IPS DF 4.7 (cell line): ENCODE measurements around the gene RABL6.
"Not testable (repeated sequence)": the region's sequence is repeated elsewhere in the genome, so short reads cannot be mapped to it uniquely, and the experiment has no call there.

Source experiments
- DNase-seq: peaks from one replicate; pipeline ENCODE4 v3.0.0-alpha.2; 2013; ENCODE audit warnings: low spot score; ENCODE audit errors: extremely low read depth

Gene RABL6, protein sequence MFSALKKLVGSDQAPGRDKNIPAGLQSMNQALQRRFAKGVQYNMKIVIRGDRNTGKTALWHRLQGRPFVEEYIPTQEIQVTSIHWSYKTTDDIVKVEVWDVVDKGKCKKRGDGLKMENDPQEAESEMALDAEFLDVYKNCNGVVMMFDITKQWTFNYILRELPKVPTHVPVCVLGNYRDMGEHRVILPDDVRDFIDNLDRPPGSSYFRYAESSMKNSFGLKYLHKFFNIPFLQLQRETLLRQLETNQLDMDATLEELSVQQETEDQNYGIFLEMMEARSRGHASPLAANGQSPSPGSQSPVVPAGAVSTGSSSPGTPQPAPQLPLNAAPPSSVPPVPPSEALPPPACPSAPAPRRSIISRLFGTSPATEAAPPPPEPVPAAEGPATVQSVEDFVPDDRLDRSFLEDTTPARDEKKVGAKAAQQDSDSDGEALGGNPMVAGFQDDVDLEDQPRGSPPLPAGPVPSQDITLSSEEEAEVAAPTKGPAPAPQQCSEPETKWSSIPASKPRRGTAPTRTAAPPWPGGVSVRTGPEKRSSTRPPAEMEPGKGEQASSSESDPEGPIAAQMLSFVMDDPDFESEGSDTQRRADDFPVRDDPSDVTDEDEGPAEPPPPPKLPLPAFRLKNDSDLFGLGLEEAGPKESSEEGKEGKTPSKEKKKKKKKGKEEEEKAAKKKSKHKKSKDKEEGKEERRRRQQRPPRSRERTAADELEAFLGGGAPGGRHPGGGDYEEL

DNA sequence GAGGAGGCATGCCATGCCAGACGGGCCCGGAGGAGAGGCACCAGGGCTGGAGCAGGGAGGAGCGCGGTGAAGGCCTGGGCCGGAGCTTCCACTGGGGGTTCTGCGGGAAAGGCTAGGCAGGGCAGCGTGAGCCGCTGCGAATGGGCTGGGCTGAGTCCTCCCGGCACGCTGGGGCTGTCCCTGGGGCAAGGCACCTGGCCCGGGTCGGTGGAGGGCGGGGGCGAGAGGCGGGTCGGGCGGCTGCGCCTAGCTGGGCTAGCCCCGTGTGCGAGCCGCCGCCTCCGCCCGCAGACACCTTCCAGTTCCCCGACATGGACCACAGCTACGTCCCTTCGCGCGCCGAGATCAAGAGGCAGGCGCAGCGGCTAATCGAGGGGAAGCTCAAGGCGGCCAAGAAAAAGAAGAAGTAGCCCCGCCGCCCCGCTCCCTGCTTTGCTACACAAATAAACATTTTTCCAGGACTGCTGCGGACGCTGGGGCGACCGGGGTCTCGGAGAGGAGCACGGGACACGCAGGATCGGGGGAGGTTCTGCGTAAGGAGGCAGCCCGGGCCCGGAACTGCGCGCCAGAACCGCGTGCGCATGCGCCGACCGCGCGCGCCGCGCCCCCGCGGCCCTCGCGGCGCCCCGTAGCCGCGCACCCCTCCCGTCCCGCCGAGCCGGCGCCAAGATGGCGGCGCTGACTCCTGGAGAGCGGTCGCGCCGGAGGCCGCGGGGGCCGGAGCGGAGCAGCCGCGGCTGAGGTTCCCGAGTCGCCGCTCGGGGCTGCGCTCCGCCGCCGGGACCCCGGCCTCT, at the start of gene RABL6:
TSS of gene RABL6 (plus strand) at position 668 of the 794 bp plus-strand sequence. CDS start 249 bp downstream, outside the sequence.
- no peak for DNase-seq

DNA sequence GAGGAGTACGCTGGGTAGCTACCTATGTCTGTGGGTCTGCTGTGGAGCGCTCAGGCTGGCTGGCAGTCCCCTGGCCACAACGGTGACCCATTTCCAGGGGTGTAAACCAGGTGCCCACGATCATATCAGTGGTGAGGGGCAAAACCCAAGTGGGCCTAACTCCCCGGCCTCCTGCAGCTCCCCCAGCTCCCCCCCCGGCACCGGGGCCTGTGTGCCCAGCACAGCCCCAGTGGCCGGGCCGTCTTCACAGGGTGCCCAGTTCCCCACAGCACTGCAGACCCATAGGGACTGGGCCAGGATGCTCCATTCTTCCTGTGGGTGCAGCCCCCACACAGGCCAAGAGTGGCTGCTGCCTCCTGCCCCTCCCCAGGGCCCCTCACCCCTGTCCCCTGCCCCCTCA, 48.7 kb upstream of the RABL6 start:
- no peak for DNase-seq

DNA sequence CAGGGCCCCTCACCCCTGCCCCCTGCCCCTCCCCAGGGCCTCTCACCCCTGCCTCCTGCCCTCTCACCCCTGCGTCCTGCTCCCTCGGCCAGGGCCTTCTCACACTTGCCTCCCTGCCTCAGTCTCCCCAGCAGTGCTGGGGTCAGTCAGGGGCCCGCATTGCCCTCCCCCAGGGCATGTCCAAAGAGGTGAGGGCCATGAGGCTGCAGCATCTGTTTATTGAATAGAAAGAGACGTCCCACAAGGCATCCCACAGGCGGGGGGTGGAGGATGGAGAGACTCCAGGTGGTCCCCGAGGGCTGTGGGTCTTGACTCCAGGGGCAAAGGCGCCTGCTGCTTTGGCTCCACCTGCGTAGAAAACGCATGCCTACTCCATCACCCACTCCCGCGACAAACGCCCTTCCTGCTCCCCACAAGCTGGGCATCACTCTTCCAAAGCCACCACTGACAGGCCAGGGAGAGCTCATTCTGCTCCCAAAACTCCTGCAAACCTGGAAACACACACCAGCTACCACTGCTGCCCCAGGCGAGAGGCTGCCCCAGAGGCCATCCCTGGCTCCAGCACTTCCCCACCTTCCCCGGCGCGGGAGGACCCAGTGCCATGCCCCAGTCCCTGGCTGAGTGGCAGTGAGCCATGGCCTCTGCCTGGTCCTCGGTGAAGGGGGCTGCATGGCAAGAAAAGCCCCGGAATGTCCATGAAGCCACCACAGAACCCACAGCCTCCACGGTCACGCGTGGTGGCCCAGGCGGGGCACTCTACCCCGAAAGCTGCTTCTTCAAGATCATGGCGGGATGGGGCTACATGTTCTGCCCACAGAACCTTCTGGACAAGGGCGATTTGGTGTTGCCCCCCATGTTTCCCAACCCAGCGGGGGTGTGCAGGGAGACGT, 48.1 kb upstream of the RABL6 start:
- no peak for DNase-seq

DNA sequence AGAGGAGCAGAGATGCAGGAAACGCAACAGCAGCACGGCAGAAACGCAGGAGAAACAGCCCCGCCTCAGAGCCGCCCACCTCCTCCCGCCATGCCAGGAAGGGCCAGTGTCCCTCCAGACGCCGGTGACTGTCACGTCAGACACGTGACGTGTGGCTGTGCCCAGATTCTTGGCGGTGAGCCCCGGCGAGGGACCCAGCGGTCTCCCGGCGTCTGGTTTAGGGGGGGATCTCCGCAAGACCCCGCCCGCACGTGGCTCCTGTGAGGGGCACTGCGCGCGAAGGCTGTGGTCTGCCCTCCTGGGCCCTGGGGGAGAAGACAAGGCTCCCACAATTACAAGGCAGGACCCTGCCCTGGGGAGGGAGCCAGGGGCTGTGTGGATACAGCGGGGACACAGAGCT, 47.3 kb upstream of the RABL6 start:
- no peak for DNase-seq

DNA sequence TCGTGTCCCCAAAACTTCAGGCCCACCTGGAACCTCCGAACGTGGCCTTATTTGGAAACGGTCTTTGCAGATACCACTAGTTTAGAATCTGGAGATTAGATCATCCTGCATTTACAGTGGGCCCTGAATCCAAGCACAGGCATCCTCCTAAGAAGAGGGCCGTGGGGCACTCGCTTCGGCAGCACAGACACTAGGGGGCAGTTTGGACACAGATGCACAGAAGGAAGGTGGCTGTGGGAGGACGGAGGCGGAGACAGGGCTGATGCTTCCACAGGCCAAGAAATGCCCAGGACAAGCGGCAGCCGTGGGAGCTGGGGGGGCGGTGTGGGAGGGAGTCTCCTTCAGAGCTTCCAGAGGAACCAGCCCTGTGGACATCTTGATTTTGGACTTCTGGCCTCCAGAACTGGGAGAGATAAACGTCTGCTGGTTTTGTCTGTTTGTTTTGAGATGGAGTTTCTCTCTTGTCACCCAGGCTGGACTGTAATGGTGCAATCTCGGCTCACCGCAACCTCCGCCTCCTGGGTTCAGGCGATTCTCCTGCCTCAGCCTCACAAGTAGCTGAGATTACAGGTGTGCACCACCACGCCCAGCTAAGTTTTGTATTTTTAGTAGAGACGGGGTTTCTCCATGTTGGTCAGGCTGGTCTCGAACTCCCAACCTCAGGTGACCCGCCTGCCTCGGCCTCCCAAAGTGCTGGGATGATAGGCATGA, 46.8 kb upstream of the RABL6 start:
- DNase-seq = not testable (repeated sequence)

DNA sequence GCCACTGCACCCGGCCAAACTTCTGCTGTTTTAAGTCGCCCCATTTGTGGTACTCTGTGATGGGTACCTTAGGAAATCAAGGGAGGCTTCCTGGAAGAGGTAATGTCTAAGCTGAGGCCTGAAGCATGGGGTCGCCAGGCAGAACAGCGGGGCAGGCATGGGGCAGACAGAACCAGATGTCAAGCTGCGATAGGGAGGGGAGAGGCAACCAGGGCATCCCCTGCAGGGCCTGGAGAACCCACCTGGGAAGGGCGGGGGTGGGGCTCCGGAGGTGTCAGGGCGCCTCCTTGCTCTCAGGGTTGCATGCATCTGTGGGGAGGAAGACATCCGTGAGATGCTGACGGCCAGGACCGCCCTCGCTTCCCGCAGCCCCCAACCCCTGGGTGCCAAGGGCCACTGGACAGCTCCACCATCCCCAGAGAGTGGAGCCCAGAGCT, 46.2 kb upstream of the RABL6 start:
- DNase-seq = no peak

DNA sequence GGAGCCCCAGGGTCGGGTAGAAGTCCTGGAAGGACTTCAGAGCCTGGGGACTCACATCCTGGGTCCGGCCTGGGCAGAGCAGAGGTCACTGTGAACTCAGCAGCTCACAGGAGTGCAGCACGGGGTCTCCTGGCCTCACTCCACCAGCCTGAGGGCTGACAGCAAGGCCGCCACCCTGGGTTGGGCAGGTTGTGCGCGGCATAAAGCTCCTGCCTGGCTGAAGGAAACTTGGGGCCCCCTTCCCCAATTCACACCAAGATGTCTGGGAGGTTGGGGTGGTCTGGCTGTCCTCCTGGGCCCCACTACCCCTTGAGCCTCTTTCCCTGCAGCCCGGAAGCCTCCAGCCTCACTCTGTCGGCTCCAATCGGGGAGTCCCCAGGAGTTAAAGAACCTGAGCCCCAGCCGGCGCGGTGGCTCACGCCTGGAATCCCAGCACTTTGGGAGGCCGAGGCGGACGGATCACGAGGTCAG, 45.5 kb upstream of the RABL6 start:
- no peak for DNase-seq

DNA sequence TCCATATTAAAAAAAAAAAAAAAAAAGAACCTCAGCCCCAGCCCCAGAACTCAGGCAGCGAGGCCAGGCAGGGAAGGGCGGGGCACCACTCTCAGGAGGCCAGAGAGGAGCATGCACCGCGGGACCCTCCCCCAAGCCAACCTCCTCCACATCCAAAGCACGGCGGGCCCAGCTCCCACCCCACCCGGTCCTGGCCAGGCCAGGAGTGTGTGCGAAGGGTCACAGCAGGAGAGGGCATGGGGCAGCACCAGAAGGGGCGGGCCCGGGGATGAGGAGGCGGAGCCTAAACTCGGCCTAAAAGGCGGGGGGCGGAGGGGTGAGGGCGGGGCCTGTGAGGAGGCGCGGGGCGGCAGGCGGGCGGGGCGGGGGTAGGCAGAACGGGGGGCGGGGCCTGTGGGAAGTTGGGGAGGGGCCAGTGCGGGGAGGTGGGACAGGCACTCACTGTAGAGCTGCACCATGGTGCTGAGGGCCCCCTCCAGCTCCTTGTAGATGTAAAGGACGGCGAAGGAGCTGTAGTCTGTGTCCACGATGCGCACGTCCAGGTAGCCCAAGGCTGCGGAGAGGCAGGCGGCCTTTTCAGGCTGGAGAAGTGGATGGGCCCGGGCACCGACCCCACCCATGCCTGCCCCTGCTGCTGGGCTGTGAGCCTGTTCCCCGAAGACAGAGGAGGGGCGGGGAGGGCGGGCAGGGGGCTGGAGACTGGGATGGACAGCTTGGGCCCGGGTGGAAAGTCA, 44.7 kb upstream of the RABL6 start:
- DNase-seq = no peak

DNA sequence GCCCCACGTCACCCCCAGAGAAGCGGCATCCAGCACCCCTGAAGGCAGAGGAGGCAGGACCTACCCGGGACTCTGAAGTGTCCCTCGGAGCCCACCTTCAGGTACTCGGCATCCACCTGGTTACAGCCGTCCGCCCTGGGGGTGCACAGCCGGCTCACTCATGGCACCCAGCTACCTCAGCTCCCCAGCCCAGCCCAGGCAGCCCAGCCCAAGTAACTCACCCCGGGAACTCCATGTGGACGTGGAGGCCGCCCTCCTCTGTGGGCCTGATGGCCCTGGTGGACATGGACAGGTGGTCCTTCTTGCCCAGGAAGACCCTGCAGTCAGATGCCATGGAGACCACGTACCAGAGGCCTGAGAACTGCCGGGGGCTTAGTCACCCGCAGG, 44.1 kb upstream of the RABL6 start:
- DNase-seq = no peak

DNA sequence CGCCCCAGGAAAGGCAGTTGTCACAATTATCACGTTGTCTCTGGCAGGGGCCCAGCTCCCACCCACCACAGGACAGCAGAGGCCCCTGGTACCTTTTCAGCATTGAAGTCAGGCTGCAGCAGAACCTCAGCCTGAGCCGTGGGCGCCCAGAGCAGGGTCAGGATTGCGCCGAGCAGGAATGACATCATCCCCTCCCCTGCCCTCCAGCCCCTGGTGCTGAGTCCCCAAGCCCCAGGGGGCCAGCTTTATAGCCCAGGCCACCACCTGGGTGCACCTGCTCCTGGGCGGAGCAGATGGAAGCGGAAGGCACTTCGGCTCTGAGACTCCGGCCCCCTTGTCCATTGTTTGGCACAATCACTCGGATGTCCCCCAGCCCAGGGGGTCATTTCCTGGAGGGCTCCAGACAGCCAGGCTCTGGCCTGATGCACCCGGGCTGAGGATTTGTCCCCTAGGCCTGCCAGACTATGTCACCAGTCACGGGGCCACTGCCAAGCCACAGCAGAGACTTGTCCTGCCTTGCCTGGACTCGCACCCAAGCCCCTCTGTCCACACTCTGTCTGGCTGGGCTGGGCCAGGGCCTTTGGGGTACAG, 43.4 kb upstream of the RABL6 start, which contains the start of gene LCN15:
TSS of gene LCN15 (minus strand) at position 218 of the 591 bp plus-strand sequence. CDS start at position 188, 30 bp downstream.
- DNase-seq = no peak

DNA sequence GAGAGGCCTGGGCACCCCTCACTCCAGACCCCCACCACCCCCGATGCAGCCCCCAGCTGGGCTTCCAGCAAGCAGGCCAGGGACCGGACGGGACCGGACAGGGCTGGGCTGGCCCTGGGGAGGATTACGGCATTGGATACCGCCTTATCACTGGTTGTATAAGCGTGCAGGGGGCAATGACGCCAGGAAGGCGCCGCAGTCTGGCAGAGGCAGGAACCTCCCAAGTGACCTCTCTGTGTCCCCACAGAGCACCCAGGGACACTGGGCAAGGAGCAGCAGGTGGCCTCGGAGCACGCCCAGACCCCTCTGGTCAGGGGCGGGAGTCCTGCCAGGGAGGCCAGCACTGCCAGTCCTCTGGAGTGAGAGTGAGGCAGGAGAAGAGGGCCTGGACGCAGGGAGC, 42.7 kb upstream of the RABL6 start:
- DNase-seq = no peak

DNA sequence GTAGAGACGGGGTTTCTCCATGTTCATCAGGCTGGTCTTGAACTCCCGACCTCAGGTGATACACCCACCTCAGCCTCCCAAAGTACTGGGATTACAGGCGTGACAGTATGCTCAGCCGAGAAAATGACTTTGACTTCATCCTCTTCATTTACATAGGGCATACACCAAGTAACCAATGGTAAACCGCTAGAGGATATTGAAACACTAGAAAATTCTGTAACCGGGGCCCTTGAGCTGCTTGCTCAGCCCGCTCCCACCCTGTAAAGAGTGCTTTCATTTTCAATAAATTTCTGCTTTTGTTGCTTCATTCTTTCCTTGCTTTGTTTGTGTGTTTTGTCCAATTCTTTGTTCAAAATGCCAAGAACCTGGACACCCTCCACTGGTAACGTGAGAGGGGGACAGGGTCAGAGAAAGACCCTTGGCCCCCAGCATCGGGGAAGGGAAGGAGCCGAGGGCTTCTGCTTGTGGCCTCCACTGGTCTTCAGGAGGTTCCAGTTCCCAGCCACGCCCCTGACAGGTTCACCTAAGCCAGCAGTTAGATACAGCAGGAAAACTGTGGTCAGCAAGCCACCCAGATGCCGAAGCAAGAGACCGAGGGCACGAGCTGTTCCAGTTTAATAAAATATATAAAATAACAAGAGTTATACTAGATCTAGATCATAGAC, 41.9 kb upstream of the RABL6 start:
- DNase-seq = not testable (repeated sequence)

DNA sequence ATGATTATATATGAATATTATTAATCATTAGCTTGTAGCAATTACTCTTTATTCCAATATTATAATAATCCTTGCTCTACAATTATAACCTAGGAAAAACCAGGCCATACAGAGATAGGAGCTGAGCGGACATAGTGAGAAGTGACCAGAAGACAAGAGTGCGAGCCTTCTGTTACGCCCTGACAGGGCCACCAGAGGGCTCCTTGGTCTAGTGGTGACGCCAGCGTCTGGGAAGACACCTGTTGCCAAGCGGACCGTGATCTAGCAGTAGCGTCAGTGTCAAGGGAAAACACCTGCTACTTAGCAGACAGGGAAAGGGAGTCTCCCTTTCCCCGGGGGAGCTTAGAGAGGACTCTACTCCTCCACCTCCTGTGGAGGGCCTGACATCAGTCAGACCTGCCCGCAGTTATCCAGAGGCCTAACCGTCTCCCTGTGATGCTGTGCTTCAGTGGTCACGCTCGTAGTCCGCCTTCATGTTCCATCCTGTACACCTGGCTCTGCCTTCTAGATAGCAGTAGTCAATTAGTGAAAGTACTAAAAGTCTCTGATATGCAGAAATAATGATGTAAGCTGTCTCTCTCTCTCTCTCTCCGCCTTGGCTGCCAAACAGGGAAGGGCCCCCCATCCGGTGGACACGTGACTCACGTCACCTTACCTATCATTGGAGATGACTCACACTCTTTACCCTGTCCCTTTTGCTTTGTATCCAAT, 41.2 kb upstream of the RABL6 start:
- not testable (repeated sequence) for DNase-seq

DNA sequence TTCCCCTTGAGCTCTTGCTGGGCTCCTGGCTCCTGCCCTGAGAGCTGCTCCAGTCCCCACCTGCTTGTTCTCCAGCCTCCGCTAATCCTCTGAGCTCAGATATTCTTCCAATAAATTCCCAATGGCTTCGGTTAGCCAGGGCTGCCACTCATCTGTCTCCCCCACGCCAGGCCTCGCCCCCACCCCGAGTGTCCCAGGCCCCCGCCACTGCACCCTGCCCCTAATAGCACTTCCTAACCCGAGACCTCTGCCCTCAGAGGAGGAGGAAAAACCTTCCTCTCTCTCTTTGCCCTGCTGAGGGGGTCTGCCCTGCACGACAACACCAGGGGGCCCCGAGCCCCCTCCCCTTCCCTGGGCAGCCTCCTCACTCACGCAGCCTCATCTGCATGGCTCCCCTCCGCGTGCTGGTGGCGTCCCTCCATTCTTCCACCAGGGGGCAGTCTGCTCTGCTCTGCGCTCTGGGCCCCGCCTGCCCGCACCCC, 38.0 kb upstream of the RABL6 start:
- no peak for DNase-seq

DNA sequence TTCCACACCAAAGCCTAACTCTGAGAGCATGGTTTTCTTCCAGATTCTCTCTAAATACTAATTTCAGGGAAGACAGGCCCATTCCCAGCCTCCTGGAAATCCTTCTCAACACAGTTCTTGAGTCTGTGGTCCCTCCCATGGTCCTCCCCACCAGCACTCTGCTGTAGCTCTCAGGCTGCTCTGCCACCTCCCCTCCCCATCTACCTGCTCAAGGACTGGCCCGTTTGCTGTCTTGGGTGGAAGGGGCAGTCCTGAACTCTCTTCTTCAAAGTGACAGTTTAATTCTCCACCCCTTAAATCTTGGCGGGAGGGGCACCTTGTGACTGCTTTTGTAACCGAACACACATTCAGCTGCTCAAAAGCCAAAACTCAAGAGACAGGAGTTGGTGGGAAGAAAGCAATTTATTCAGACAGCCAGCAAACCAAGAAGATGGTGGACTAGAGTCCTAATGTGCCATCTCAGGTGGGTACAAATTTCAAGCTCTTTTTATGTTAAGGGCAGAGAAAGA, 35.8 kb upstream of the RABL6 start:
- no peak for DNase-seq

DNA sequence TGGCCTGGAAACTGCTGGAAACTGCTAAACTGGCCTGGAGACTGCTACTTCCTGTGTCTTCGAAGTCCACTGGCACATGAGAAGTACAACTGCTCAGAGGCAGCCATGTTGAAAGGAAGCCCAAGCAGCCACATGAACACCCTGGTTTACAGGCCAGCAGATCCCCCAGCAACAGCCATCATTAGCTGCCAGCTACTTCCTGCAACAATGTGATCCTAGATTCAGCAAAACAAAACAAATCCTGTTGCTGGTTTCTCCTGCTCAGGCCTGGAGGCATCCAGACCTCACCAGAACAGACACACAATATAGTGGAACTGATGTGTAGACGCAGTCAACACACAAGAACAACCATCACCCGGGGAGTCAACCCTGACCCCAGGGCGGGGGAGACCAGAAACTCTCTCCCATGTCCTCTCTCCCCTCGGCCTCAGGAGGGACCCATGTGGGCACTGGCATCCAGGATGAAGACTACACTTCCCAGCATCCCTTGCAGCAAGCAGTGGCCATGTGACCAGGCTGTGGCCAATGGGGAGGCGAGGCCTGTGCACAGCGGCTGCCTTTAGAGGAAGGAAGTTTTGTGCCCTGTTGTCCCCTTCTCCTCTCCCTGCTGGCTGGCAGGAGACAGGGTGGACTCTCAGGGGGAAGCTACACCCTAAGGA, 34.2 kb upstream of the RABL6 start:
- DNase-seq = no peak
